PFSK-1 (cell line): ENCODE data around the gene APPL2.

Experiments used
- FOXP2 ChIP-seq: optimal IDR thresholded peaks from 2 replicates; pipeline ENCODE3; 2011; ENCODE audit warnings: borderline replicate concordance, control low read depth, inconsistent platforms; ENCODE audit not compliant: insufficient read depth; ENCODE audit errors: extremely low read length, extremely low read depth
- POLR2AphosphoS5 ChIP-seq: IDR thresholded peaks from 2 replicates; pipeline ENCODE4 v1.6.1; 2012; ENCODE audit warnings: low read depth, mild to moderate bottlenecking, control low read depth, low read length, moderate library complexity
- REST ChIP-seq, 2 experiments: IDR thresholded peaks; 2 replicates each; pipeline versions ENCODE4 v1.6.1 to v1.8.0; 2011 to 2012; ENCODE audit warnings: low read depth in 2 of 2, low read length in 2 of 2, control low read depth in 1 of 2, inconsistent platforms in 1 of 2, mild to moderate bottlenecking in 1 of 2, moderate library complexity in 1 of 2; ENCODE audit not compliant: insufficient read depth in 1 of 2
- TAF1 ChIP-seq: IDR thresholded peaks from 2 replicates; pipeline ENCODE4 v1.6.1; 2012; ENCODE audit warnings: low read length, control low read depth, borderline replicate concordance; ENCODE audit not compliant: insufficient read depth

- TF ChIP-seq POLR2AphosphoS5 (no peak), TAF1 (no peak), FOXP2 (no peak), REST (IDR thresholded peaks at IDR 0.05; ENCODE audit: insufficient read depth in 1 of 2, low read depth in 2 of 2, low read length in 2 of 2) (no peak)
These were observed 11.6 kb downstream of the APPL2 start for GRCh38 chr12:105224399-105224798.
